HG03045 (cell line): ENCODE measurements around the gene ANKMY1.

Experiments
- ATAC-seq: cut with Tn5 transposase; IDR thresholded peaks from one replicate; pipeline ENCODE4 v1.9.1; 2021; ENCODE audit warnings: mild to moderate bottlenecking, moderate library complexity; ENCODE audit not compliant: unreplicated experiment

ANKMY1 gene, protein sequence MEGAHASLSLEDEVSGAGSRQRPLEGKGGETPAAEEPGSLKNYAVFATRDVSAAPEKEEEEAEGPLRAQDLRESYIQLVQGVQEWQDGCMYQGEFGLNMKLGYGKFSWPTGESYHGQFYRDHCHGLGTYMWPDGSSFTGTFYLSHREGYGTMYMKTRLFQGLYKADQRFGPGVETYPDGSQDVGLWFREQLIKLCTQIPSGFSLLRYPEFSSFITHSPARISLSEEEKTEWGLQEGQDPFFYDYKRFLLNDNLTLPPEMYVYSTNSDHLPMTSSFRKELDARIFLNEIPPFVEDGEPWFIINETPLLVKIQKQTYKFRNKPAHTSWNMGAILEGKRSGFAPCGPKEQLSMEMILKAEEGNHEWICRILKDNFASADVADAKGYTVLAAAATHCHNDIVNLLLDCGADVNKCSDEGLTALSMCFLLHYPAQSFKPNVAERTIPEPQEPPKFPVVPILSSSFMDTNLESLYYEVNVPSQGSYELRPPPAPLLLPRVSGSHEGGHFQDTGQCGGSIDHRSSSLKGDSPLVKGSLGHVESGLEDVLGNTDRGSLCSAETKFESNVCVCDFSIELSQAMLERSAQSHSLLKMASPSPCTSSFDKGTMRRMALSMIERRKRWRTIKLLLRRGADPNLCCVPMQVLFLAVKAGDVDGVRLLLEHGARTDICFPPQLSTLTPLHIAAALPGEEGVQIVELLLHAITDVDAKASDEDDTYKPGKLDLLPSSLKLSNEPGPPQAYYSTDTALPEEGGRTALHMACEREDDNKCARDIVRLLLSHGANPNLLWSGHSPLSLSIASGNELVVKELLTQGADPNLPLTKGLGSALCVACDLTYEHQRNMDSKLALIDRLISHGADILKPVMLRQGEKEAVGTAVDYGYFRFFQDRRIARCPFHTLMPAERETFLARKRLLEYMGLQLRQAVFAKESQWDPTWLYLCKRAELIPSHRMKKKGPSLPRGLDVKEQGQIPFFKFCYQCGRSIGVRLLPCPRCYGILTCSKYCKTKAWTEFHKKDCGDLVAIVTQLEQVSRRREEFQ

DNA sequence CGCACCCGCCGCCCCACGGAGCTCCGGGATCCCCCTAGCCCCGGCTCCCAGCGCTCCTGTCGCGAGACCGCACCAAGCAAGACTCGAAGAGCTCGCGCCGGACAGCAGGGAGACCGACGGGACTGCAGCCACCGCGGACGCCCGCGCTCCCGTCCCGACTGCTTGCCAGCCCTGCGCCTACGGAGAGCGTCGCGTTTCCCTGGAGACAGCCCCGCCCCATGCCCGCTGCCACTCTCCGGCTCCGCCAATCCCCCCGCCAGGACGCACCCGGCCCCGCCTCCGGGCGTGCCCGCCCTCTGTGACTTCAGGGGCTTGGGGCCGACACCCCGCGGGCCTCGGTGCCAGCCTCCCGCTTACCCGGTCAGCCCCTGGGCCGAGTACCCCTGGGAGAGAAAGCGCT is at the start of gene ANKMY1:
TSS of gene ANKMY1 (minus strand) at position 181 of the 400 bp plus-strand sequence. CDS start 653 bp downstream, outside the sequence.
- no peak for ATAC-seq

DNA sequence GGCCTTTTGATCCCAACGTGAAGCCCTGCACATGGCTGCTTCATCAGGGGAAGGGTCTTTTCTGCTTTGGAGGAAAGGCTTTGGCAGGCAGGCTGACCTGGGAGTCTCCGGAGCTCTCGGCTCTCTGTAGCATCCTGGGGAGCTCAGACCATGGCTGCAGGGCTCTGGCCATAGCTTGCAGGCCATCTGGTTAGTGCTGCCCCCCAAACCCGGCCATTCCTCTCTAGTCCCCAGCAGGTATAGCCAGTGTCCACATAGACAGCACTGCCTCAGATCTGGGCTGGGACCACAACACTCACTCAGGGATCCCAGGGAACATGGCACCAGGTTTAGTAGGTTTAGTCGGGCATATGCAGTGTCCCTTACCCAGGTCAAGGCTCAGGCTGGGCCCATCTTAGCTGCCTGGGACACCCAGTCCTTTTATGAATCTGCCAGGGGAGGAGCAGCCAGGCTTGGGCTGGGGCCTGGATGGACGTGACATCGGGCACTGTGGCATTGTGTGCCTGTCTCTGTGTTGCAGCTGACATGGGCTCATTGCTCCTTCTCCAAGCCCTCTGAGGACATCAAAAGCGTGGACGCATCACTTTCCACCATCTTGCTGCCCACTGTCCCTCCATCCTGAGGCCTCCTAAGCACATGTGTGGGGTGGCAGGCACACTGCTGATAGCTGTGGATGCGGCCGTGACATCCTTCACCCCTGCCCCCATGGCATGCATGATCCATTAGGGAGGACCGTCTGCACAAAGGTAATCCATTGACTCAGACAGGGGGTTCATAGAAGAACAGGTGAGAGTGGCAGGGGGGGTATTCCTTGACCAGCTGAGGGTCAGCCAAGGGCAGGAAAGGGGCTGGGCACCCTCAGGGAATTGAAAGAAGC is 48.3 kb upstream of the ANKMY1 start:
- no peak for ATAC-seq

DNA sequence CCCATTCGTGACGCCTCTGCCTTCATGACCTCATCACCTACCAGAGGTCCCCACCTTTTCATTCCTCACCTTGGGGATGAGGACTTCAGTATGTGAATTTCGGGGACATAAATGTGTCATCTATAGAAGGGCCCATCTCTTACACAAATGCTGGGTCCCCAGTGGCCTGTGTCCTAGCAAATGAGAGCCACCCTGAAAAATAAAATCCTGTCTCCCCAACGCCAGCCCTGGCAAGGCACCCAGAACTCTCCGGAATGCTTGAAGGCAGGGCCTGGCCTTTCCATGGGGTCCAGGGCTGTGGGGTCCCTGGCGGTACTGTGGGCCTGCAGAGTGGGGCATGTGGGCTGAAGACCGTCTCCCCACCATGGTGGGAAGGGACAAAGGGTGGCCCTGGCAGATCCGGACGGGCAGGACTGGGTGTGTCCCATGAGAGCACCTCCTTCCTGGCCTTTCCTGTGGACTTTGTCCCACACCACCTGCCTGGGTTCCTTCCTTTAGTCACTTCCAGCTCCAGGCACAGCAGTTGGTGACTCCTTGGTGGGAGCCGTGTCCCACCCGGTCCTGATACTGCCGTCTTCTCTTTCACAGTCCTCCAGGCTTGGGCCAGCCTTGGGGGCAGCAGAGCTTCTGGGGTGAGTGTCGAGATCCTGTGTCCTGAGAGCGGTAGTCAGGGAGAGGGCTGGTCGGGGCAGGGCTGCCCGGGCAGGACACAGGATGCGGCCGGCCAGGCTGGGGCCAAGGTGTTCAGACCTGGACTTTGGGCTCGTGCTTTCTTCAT is 47.3 kb upstream of the ANKMY1 start:
- no peak for ATAC-seq

DNA sequence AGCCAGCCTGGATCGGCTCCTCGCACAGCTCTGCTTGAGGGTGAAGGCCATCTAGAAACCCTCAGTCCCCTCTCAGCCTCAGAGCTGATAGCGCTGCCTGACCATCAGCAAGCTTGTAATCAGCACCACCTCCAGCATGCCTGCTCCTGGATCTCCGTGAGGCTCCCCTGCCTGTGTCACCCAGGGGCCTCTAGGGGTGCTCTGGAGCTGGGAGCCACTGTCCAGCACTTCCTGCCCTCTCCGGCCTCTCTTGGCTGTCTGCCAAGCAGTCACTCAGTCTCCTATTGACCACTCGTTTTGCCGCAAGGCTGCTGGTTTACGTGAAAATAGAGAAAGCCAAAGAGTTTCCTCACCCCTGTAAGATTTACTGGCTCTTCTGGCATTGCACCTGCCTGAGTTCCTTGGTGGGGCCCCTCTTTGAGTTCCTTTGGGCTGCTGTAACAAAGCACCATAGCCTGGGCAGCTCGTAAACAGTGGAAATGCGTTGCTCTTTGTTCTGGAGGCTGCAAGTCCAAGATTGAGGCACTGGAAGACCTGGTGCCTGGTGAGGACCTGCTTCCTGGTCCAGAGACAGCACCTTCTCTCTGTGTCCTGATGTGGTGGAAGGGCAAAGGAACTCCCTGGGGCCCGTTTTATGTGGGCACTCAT is 46.6 kb upstream of the ANKMY1 start:
- no peak for ATAC-seq

DNA sequence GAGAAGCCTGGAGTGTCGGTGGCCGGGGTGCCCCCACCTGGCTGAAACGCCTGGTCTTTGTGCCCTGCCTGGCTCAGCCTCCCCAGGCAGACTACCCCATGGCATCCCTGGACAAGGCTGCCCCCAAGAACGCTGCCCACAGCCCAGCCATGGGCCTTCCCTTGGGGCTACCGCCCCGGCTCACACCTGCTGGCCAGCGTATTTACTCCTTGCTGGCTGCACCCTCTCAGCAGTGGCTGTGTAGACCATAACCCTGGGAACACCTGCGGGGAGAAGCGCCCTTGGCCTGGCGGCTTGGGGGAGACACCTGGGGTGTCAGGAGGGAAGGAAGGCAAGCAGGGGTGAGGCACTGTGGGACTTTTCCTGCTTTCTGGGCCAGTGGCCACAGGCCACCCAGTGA is 46.1 kb upstream of the ANKMY1 start:
- ATAC-seq, result no peak

DNA sequence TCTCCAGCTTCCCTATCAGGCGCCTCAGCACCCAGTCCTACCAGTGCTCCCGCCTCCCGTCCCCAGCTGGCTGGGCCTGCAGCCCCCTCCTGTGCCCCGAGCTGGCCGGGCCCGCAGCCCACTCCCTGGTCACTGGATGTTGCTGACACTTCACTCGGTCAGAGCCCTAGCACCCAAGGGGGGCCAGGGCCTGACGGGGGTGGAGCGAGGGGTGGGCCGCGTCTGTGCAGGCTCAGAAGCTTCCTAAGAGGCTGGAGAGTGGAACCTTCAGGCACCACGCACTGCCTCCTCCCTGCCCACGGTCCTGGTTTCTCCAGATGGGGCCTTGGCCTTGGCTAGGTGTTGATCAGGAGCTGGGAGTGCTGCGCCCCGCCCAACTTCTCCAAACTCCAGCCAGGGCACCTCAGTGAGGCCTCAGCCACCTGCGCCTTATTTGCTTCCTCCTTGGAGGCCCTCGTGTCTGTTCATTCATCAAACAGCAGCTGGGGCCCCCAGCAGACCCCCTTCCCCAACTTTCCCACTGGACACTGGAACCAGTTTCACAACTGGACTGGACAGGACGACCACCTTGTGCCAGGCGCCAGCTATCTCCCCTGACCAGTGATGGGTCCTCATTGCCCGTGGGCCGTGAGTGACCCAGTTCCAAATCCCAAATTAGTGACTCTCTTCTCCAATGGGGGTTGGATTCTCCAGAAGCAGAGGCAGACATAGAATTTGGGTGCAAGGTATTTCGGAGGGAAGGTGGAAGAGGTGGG is 45.5 kb upstream of the ANKMY1 start:
- no peak for ATAC-seq

DNA sequence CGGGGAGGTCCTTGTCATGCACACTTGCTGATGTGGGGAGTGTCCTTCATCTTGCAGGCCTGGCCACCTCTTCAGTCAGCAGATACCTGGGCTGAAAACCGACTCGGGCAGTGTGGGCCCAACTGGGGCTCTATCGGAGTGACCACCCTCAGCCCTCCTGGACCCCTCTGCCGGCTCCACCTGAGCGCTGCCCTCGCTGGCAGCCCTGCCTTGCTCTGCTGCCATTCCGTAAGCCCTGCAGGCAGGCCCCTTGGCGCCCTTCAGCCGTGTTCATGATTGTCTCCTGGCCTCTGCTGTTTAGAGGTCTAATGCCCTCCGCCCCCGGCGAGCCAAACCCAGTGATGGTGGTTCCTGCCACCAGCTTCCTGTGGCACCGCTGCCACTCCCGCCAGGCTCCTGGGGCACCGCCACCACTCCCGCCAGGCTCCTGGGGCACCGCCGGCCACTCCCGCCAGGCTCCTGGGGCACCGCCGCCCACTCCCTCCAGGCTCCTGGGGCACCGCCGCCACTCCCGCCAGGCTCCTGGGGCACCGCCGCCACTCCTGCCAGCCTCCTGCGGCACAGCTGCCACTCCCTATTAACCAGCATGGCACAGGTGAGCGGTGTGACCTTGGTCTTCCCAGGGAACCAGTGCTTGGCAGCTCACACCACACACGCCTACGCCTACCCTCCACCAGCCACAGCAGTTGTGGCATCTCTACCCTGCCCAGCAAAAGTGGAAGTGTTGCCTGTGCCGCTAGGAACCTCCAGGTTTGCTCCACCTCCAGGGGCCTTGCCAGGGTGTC is 44.7 kb upstream of the ANKMY1 start:
- no peak for ATAC-seq

DNA sequence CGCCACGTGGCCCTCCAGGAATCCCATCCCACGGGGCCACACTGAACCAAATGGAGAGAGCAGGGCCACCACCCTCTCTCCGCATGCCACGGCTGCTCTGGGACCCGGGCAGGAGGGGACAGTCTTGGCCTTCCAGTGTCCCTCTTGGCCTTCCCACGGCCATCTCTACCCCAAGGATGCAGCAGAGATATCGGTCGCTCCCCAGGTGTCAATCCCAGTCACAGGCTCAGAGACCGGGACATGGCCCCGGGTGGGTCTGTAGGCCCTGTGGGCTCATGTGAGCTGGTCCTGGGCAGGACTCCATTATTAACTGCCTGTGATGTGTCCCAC is 44.0 kb upstream of the ANKMY1 start:
- ATAC-seq, result no peak

DNA sequence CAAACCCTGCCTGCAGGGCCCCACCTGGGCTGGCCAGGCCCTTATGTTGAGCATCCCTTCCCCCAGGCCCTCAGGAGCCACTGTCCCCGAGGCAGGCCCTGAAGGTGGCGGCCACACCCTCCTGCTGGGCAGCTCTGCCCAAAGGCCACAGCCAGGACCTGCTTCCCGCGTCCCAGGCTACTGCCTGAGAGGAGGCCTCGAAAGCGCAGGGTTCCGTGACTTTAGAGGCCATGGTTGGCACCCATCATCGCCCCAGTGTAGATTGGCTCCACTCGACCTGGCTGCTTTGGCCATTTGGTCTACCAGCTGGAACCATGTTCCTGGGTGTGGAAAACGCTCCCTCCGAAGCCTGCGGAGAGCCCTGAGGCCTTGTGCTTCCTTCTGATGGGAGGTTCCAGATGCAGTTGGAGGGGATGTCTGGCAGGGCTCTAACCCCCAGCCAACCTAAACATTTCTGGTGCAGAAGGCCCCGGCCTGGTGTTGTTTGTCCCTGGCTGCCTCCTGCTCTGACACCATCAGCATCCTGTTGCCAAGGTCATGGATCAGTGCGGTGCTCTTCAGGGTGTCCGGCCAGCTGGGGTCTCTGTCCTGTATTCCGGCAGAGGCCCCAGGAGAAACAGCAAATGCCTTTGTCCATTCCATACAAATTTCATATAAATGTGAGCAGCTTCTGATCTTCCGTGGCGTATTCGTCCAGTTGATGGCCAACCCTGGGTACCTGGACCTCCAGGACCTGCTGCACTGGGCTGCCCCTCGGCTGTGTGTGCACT is 43.5 kb upstream of the ANKMY1 start:
- ATAC-seq, result no peak

DNA sequence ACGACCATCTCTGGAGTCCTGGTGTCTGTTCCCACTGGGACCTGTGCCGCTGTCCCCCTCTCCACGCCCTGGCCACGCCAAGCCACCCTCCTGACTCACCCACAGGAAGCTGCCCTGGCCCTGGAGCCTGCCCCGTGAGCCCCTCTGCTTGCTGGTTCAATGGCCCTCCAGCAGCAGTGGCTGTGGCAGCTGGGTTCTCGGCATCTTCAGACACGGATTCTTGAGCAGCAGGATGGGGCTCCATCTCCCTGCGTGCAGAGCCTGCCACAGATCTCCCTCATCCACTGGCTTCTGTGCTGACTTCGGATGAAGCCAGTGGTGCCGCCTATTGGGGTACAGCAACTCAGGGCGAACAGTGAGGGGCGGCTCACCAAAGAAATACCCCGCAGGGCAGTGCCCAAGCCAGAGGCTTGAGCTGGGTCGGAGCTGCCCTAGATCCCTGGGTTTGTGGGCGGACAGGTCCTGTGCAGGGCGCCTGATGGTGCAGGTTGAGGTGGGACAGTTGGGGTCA is 42.7 kb upstream of the ANKMY1 start:
- no peak for ATAC-seq

DNA sequence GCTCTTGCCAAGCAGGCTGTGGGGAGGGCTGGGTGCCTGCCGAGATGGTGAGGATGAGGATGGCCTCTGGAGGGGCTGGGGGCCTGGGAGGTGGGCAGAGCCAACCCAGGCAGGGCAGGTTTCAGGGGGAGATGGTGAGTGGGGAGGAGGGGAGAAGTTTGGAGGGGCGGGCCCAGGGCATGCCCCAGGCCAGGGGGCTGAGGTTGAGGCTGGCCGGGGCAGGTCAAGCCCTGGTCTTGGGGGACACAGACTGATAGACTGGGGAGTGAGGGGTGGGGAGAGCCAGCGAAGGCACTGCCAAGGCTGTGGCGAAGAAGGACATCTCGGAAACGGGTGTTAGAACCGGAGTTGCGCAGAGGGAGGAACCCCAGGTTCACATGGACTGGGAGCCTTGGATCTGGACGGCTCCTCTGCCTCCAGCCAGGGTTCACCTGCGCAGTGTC is 41.4 kb upstream of the ANKMY1 start:
- no peak for ATAC-seq

DNA sequence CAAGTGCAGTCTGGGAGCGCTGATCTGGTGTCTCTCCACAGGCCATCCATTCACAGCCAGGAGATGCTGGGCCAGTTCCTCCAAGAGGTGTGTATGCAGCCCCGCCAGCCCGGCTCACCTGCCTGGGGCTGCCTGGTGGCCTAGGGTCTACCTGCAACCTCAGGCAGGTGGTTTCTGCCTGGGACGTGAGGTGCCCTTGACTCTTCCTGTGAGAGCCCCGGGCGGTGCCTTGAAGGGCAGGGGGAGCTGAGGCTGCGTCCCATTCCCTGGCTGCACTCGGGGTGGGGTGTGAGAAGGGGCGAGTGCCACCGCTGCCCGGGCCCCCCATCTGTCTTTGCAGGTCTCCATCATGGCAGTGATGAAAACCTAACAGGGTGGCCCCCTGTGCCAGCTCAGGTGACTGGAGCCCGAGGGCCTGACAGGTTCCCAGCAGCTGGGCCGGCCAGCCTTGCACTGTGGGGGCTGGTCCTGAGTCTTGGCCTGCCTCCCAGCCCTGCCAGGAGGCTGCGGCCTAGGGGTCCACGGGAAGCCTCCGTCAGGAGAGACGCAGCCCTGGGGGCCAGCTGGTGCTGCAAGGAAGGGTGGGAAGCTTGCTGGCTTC is 40.6 kb upstream of the ANKMY1 start:
- ATAC-seq, result no peak

DNA sequence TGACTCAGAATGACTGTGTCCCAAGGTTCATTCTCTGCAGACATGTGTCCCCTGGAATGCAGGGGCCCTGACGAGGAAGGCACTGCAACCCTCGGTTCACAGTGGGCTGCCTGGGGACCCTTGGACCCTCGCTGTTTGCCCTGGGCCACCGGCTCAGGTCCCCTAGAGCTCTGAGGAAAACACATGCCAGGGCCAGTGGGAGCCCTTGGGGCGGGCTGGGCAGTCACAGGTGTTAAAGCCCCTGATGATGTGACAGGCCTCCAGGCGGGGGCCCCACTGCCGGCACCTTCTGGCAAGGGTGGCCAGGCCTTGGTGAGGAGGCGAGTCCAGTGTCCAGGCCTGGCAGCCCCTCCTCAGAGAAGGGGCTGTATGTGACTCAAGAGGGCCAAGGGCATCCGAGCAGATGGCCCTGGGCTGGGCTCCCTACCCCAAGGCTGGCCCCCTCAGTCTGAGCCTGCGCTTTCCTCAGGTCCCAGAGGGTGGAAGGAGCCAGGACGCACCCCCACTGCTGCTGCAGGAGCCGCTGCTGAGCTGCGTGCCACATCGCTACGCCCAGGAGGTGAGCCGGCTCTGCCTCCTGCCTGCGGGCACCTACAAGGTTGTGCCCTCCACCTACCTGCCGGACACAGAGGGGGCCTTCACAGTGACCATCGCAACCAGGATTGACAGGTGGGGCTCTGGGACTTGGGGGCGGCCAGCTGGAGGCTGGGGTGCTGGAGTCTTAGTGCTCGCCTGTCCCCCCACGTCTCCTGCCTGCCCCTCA is 39.8 kb upstream of the ANKMY1 start:
- no peak for ATAC-seq

DNA sequence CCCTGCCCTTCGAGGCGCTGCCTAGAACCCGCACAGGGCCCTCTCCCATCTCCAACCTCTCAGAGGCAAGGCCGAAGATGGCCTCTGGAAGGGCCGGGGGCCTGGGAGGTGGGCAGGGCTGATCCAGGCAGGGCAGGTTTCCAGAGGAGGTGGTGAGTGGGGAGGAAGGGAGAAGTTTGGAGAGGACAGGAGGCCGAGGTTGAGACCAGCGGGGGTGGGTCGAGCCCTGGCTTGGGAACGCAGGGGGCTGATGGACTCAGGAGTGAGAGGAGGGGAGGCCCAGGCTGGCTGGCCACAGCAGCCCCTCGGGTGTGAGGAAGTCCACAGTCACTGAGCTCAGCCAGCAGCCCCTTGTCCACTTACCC is 39.2 kb upstream of the ANKMY1 start:
- ATAC-seq, result no peak

DNA sequence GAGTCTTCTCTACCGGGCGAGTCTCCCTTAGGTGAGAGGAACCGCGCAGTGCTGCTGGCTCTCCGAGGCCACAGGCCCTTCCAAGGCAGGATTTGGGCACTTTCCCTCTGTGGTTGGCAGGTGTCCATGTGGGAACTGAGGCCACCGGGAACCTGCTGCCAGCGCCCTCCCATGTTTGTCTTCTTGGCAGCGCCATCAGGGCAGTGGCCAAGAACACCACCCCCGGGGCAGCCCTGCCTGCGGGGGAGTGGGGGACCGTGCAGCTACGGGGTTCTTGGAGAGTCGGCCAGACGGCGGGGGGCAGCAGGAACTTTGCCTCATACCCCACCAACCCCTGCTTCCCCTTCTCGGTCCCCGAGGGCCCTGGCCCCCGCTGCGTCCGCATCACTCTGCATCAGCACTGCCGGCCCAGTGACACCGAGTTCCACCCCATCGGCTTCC is 38.7 kb upstream of the ANKMY1 start:
- no peak for ATAC-seq

DNA sequence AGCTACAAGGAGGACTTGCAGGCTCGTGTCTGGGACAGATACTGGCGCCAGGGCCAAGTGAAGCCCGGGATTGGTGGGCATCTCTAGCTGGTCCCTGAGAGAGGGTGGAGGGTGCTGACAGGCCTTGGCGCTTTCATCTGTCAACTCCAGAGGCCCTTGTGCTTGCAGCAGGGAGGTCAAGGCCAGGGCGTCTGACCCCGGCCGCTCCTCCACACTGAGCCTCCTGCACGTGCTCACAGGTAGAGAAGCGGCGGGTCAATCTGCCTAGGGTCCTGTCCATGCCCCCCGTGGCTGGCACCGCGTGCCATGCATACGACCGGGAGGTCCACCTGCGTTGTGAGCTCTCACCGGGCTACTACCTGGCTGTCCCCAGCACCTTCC is 38.3 kb upstream of the ANKMY1 start:
- no peak for ATAC-seq
